NCI-H748 treated with DMSO at 0.1 percent for 48 hours (cell line): ENCODE results near the gene FAM151B.
"Not testable (repeated sequence)": the region's sequence is repeated elsewhere in the genome, so short reads cannot be mapped to it uniquely, and the experiment has no call there.

Experiments
- DNase-seq: peaks from one replicate; lab custom pipeline; 2025; lab: John Stamatoyannopoulos, UW

Gene FAM151B

DNA sequence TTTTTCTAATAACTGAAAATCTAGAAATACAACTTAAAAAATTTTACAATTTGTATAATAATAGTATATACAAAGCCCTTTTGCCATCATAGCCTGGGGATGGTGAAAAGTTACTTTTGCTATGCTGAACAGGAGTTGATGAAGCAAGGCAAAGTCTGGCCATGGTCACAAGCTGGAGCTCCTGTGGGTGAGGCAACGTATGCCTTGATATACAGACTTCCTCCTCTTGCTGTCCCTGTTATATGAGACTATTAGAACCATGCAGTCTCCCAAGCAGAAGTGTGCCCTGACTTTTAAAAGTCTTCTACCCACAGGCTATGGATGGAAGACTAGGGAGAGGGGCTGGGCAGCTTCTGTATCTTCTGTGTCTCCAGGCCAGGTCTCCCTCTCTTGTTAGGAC, 15.7 kb downstream of the FAM151B start:
- DNase-seq: no peak

DNA sequence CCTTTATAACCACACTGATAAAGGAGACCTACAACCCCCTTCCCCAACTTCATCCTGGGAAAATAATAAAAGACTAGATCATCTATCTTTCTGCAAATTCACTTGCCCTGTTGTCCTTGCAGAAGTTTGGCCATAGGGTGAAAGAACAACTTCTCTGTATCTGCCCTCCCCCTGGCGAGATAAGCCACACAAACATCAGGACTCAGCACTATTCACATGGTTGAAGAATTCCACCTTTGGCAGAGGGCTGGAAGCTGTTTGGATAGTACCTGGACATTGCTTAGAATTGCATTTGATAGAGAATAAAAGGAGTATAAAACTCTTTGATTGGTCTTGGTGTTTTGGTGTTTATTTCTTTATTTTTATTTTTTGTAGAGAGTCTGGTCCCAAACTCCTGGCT, 16.9 kb downstream of the FAM151B start:
- no peak for DNase-seq

DNA sequence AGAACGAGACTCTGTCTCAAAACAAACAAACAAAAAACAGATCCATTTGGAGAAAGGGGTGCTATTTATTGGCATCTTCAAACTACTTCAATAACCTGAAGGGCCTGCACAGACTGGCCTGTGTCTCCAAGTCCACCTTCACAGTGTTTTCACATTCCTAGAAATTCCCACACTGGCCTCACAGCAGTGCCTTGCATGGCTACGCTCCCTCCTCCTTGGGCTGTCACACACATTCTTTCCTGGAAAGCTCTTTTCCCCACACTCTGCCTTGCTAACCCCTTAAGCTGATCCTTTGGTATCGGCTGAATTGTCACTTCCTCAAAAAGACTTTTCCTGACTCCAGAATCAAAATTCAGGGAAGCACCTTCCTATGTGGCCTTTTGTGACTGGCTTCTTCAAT, 19.8 kb downstream of the FAM151B start:
- no peak for DNase-seq

DNA sequence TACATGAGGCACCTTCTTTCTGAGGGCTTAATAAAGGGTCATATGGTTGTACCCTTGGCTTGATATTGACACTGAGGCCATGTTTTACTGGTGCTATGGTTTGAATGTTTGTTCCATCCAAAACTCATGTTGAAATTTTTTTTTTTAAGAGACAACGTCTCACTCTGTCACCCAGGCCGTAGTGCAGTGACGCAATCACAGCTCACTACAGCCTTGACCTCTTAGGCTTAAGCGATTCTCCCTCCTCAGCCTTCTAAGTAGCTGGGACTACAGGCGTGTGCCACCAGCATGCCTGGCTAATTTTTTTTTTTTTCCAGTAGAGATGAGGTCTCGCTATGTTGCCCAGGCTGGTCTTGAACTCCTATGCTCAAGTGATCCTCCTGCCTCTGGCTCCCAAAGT, 20.9 kb downstream of the FAM151B start:
- DNase-seq: no peak

DNA sequence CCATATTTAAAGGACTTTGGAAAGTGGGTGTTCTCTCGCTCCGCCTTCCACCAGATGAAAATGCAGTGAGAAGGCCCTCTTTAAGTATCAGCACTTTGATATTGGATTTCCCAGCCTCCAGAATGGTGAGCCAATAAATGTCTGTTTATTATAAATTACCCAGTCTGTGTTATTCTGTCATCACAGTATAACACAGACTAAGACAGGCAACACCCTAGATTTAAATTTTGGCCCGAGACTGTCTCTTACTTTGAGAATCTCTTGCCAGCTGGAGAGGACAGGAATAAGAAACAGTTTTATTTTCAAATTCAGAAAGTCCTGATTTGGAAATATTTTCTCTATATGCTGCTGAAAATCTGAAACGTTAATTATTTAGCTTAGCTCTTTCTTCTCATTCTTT, 21.5 kb downstream of the FAM151B start:
- no peak for DNase-seq

DNA sequence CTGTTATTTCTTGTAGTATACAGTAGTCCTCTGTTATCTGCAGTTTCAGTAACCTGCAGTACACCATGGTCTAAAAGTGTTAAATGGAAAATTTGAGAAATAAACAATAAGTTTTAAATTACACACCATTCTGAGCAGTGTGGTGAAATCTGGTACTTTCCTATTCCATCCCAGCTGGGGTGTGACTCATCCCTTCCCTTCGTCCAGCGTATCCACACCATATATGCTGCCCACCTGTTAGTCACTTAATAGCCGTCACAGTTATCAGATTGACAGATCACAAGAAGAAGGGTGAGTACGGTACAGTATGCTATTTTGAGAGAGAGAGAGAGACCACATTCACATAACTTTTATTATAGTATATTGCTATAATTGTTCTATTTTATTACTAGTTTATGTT, 28.9 kb downstream of the FAM151B start:
- DNase-seq: no peak

DNA sequence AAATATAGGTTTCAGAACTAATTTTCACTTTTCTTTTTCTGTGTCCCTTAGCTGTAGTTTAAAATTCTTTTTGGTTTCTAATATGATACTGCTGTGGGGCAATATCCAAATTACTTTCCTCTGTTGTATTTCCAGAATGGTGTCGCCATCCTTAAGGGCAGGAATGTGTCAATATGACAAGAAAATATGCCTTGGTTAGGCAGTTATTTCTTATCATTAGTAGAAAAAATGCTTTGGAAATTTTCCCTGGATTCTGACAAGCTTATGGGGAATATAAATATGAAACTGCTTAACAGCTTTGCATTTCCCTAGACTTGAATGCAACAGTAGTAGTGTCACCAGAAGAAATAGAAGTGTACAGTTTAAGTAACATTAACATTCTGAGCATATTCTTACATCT, 52.8 kb downstream of the FAM151B start:
- DNase-seq: no peak

DNA sequence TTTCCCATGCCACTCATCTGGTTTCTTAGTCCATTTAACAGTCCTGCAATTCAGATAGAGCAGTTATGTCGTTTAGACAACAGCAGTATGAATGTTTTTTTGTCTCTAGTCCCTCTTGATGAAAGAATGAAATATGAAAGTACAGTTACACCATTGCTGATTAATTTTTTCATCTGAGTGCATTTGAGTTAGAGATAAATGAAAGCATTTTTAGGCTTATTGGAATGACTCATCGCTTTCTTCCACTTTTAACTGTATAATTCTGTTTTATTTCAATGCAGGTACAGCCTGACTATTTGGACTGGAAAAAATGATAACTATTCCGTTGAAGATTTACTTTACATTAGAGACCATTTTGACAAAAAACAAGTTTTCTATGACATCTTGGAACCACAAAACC, 53.5 kb downstream of the FAM151B start:
- no peak for DNase-seq

DNA sequence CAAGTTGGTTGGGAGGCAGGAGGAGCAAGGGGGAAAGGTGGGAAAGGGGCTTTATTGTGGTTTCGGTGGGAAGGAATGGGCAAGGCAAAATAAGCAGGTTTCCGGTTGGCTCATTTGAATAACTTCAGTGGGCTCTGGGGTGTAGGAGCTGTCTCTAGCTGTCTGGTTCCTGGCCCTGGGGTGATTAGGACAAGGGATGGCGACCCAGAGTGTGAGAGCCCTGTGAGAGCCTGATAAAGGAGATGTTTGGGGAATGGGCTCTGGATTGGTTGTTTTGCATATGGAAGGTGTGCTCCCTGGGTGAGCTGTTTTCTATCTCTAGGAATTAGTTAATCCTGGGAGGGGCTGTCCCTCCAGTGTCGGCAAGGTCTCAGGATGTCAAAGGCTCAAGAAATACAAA, 66.7 kb downstream of the FAM151B start:
- DNase-seq: no peak

DNA sequence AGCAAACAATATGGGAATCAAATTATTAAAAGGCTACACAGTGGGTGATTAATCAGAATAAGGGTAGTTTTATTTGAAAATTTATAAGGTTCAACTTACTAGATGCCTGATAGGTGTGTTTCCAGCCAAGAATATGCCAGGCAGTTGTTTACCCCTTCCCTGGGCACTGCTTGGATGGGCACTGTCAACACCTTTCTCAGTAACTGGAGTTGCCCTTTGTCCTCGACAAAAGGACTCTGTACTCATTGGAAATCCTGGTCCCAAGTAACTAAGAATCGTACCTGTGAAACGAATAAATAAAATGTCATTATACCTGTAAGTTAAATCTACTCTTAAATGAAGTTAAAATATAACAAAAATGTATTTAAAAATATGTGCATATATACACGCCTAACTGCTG, 67.2 kb downstream of the FAM151B start:
- no peak for DNase-seq

DNA sequence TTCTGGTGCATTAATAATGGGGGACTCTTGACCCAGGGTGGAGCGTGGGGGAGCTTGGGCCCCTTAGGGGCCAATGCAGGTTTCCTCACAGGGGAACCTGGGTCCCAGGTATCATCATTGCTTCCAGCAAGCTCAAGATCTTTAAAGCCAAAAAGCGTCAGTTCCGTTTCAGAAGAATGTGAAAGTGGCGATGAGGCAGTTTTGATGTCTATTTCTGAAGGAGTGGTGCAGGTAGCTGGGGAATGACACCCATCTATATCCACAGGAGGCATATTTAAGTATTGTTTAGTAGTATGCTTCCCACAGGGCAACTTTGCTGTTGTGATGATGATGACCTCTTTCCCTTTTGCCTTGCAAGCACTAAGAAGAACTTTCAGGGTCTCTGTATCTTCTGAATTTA, 71.3 kb downstream of the FAM151B start:
- DNase-seq: no peak

DNA sequence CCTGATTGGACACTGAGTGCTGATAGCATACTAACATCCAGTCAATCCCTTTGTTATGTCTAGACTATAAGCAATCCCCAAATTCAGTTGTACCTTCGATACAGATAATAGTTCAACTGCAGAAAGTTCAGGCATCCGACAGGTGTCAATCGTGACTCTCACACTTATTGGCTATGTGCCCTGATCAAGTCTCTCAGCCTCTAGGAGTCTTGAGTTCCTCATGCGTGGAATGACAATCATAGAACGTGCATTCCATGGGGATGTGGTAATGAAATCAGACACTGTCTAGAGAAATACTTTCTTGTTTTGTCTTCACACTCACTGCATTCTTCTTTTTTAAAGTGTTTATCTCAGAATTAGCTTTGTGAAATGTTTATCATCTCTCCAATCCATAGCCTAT, 77.4 kb downstream of the FAM151B start:
- DNase-seq: no peak

DNA sequence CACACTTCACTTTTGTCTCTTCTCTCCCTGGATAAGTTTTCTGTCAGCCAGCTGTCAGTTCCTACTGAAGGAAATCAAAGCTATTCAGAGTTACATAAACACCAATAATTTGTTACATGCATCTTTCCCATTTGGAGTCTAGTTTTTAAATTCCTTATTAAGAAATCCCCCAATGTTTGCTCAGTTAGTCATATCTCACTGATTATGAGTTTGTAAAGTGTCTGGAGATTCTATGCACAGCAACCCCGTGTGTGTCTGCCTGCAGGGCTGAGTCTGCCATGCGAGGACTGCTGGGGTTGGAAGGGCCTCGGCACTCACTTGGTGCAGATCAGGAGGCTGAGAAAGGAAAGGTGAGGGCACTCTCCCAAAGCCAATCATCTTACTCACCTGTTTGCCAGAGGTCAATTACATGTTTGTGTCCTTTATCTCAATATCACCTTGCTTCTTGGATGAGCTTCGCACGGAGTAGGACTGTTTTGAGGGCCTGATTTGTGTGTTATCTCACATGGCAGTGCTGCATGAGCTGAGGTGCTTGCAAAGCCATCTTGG, 78.9 kb downstream of the FAM151B start:
- DNase-seq: no peak

DNA sequence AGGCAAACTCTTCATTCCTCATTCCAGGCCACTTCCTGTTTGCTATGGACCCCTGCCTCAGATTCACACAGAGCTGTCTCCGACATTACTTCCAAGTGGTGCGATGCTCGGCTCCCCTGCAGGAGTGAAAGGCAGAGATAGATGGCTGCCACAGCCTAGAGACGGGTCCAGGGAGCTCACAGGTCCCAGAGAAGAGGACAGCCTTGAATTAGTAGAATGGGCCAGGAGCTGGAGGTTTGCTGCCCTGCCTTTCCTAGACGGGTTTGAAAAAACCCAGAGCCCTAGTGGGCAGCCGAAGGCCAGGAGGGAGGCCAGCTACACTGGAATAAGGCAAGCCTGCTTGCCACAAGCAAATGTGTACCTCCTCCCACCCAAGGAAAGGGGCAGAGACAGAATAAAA, 80.4 kb downstream of the FAM151B start:
- DNase-seq: no peak

DNA sequence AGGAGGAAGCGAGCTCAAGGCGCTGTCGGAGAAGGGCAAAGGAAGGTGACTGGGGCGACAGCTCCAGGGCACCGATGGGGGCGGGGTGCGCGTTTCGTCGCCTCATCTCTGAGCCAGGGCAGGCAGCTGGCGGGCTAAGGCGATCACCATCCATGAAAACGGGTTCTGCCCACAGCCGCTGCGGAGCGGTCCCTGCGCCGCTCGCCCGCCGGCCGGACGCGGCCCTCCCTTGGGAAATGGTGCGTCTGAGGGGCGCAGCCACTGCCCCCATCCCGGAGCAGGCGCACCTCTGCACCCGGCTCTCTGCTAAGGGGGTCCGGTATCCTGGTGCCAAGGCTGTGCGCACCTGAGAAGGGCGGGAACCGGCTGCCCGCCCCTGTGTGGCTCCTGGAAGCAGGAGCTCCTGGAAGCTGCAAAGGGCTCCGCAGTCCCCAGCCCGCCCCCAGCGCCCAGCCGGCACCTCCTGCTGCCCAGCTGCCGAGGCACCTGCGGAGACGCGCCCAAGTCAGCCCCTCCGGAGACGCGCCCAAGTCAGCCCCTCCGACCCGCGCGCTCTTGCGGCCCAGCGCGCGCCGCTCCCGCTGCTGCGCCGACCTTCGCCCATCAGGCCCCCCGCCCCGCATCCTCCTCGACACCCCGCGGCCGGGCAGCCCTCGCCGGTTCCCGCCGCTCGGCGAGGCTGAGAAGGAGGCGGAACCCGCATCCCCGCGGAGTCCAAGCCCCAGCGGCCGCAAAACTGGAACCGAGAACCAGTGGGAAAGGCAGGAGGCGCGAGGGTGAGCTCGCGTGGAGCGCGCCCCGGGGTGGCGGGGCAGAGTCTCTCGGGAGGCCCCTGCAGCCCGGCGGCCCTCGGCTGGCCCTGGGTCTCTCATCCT, 81.4 kb downstream of the FAM151B start:
- DNase-seq: no peak

DNA sequence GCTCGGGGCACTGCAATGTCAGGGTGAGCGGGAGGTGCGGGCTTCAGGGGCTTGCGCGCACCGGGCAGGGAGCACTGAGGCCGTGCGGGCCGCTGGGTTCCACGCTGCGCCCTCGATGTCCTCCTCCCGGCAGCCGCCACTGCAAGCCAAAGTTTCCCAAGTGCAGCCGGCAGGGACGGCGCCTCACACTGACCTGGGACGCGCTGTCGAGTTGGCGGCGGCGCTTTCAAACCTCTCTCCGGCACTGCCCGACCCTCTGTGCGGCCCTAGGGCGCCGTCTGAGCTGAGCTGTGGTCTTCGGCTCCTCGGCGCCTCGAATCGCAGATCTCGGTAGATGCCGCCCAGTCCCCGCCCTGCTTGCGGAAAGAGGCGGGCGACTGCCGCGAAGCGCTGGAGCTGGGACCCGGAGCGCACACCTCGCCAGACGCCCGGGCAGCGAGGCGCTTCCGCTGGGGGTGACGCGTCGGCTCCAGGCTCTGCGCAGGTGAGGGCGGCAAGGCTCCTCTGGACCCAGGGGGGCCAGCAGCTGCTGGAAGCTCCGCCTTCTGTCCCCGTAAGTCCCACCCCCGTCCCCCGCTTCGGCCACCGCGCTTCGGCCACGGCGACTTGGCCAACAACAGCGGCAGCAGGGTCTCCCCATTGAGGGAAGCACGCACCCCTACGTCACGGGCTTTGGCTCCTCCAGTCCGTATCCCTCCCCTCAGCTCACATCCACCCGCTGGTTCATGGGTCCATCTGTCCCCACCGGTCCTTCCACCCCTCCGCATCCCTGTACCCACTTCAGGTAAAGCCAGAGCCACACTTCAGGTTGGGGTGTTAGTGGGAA, 82.3 kb downstream of the FAM151B start, which contains the start of gene ANKRD34B:
ANKRD34B (minus strand) TSS at position 320 of the 826 bp plus-strand sequence. CDS start 10,261 bp downstream, outside the sequence.
- peak; percentile 35 for DNase-seq

DNA sequence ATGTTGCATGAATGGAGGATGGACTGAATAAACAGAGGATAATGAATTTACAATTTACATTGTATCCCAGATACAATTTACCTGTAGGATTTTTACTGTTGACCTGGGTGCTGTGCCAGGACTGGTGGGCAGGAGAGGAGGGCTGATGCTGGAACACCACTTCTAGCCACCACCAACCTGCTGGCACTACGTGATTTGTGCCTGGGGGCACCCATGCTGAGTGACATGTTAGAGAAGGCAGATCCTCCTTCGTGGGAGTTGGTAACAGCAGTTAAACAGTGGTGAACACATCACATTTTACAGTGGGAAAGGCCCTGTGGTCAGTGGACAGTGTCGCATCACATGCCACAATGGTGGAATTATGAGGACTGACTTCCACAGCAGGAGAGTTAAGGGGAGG, 85.2 kb downstream of the FAM151B start:
- no peak for DNase-seq

DNA sequence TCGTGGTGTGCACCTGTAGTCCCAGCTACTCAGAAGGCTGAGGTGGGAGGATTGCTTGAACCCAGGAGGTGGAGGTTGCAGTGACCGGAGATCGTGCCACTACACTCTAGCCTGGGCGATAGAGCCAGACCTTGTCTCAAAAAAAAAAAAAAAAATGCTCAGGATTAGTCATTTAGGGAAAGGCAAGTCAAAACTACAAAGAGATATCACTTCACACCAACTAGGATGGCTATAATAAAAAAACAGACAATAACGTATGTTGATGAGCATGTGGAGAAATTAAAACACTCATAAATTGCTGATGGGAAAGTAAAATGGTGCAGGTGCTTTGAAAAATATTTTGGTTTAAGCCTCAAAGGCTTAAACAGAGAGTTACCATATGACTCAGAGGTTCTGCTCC, 88.5 kb downstream of the FAM151B start:
- DNase-seq: no peak

DNA sequence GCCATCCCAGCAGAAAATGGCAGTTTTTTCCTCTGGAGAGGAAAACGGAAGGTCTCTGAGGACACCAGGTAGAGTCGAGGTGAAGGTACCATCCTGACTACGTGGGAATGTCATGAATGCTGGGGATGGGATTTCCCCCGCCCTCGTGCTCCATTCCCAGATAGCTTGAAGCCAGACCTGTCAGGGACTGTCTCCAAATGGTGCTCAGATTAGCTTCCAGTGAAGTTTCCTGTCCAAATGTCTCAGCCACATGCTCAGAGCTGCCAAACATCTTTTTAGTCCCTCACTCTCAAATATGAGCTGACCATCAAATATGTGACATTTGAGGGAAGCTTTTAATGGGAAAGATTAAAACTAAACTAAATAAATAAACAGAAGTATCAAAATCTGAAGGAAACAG, 89.8 kb downstream of the FAM151B start:
- DNase-seq: no peak

DNA sequence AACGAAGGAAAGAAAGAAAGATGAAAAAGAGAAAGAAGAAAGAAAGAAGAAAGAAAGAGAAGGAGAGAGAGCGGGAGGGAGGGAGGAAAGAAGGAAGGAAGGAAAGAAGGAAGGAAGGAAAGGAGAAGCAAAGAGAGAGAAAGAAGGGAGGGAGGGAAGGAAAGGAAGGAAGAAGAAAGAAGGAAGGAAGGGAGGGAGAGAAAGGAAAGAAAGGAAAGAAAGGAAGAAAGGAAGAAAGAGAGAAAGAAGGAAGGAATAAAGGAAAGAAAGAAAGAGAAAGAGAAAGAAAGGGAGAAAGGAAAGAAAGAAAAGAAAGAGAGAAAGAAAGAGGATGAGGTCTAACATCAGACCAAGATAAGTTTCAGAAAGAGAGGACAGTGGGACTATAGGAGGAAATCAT, 91.2 kb downstream of the FAM151B start:
- DNase-seq: no peak

DNA sequence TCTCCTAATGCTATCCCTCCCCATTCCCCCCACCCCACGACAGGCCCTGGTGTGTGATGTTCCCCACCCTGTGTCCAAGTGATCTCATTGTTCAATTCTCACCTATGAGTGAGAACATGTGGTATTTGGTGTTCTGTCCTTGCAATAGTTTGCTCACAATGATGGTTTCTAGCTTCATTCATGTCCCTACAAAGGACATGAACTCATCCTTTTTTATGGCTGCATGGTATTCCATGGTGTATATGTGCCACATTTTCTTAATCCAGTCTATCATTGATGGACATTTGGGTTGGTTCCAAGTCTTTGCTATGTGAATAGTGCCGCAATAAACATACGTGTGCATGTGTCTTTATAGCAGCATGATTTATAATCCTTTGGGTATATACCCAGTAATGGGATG, 92.4 kb downstream of the FAM151B start:
- DNase-seq: not testable (repeated sequence)

DNA sequence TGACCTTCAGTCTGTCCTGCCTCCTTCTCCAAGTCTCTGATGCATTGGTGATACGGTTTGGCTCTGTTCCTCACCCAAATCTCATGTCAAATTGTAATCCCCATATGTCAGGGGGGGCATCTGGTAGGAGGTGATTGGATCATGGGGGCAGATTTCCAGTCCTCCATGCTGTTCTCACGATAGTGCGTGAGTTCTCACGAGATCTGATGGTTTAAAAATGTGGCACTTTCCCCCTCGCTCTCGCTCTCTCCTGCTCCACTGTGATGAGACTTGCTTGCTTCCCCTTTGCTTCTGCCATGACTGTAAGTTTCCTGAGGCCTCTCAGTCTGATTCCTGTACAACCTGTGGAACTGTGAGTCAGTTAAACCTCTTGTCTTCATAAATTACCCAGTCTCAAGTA, 96.9 kb downstream of the FAM151B start:
- DNase-seq: no peak
